WTC11 (cell line): ENCODE measurements around the gene NFIA. TPM values are rescaled to one million over a fixed set of nuclear protein-coding genes. Genes with fewer than 3 reads are reported as not detected.
A peak's percentile ranks its signal among the peaks of the same experiment; 100 is the strongest.

ENCODE experiments used
- ATAC-seq: fragments of 200-7000 bp; cut with Tn5 transposase; 2 replicates; pipeline ENCODE4 v1.10.0; 2021; ENCODE audit warnings: mild to moderate bottlenecking, moderate library complexity
- CTCF ChIA-PET: fragments of 300-600 bp; sonication (Branson Sonifier 250); formaldehyde crosslinking; loops from one replicate; lab custom pipeline; 2021; ENCODE audit warnings: antibody characterized with exemption; lab: Charles Lee
- POLR2A ChIA-PET: fragments of 350-600 bp; sonication (Branson Sonifier 250); formaldehyde crosslinking; loops from one replicate; lab custom pipeline; 2021; ENCODE audit warnings: antibody characterized with exemption; lab: Charles Lee
- DNase-seq: peaks from one replicate; pipeline ENCODE4 v3.0.0; 2021; ENCODE audit warnings: low spot score
- H3K27ac Mint-ChIP-seq: 2 replicates; pipeline ENCODE4 v1.8.0; 2021; ENCODE audit warnings: mixed read lengths
- H3K27me3 Mint-ChIP-seq: 2 replicates; pipeline ENCODE4 v1.8.0; 2021; ENCODE audit warnings: low read depth, mild to moderate bottlenecking, moderate library complexity, mixed read lengths
- H3K36me3 Mint-ChIP-seq: 2 replicates; pipeline ENCODE4 v1.8.0; 2021; ENCODE audit warnings: mixed read lengths
- H3K4me1 Mint-ChIP-seq: 2 replicates; pipeline ENCODE4 v1.8.0; 2022; ENCODE audit warnings: mixed read lengths
- H3K4me3 Mint-ChIP-seq: 2 replicates; pipeline ENCODE4 v1.8.0; 2021; ENCODE audit warnings: mild to moderate bottlenecking, moderate library complexity, mixed read lengths
- H3K9me3 Mint-ChIP-seq: 2 replicates; pipeline ENCODE4 v1.8.0; 2021; ENCODE audit warnings: mixed read lengths
- CDX4 ChIP-seq: fragments of 250-450 bp; sonication (Bioruptor Pico); IDR thresholded peaks from 2 replicates; pipeline ENCODE4 v1.9.0; 2021; ENCODE audit warnings: moderate library complexity, mild to moderate bottlenecking, inconsistent platforms, borderline replicate concordance
- CREB1 ChIP-seq: sonication (generic); formaldehyde crosslinking; IDR thresholded peaks from 2 replicates; pipeline ENCODE4 v1.8.0; 2023; ENCODE audit warnings: mild to moderate bottlenecking, missing genetic modification reagents
- FOXP1 ChIP-seq: sonication (generic); formaldehyde crosslinking; IDR thresholded peaks from 2 replicates; pipeline ENCODE4 v1.8.0; 2022; ENCODE audit warnings: missing genetic modification reagents, mild to moderate bottlenecking, moderate library complexity, borderline replicate concordance
- GRHL2 ChIP-seq: fragments of 250-450 bp; sonication (Bioruptor Pico); IDR thresholded peaks from 2 replicates; pipeline ENCODE4 v1.8.0; 2022; ENCODE audit warnings: mild to moderate bottlenecking, moderate library complexity; ENCODE audit not compliant: insufficient replicate concordance, severe bottlenecking
- HMGA2 ChIP-seq: fragments of 250-450 bp; sonication (Bioruptor Pico); IDR thresholded peaks from 2 replicates; pipeline ENCODE4 v1.4.0; 2021; ENCODE audit warnings: mild to moderate bottlenecking, moderate library complexity
- KAT7 ChIP-seq: sonication (generic); formaldehyde crosslinking; IDR thresholded peaks from 2 replicates; pipeline ENCODE4 v1.8.1; 2023; ENCODE audit warnings: missing genetic modification reagents, mild to moderate bottlenecking, borderline replicate concordance
- NR2C2 ChIP-seq: sonication (generic); formaldehyde crosslinking; IDR thresholded peaks from 2 replicates; pipeline ENCODE4 v1.8.0; 2022; ENCODE audit warnings: mild to moderate bottlenecking, missing genetic modification reagents
- OVOL2 ChIP-seq: fragments of 250-450 bp; sonication (Bioruptor Pico); IDR thresholded peaks from 2 replicates; pipeline ENCODE4 v1.9.0; 2021; ENCODE audit warnings: mild to moderate bottlenecking, borderline replicate concordance
- RORB ChIP-seq: fragments of 250-450 bp; sonication (Bioruptor Pico); IDR thresholded peaks from 2 replicates; pipeline ENCODE4 v1.9.0; 2021; ENCODE audit warnings: mild to moderate bottlenecking
- SMAD3 ChIP-seq: sonication (generic); formaldehyde crosslinking; IDR thresholded peaks from 2 replicates; pipeline ENCODE4 v1.8.0; 2022; ENCODE audit warnings: missing genetic modification reagents, mild to moderate bottlenecking, borderline replicate concordance
- SP1 ChIP-seq: sonication (generic); formaldehyde crosslinking; conservative IDR thresholded peaks from 2 replicates; pipeline ENCODE4 v1.8.1; 2022; ENCODE audit warnings: missing genetic modification reagents
- TCF7 ChIP-seq: sonication (generic); formaldehyde crosslinking; IDR thresholded peaks from 2 replicates; pipeline ENCODE4 v1.8.0; 2022; ENCODE audit warnings: mild to moderate bottlenecking, low read depth, missing genetic modification reagents, moderate library complexity
- TEAD4 ChIP-seq: sonication (generic); formaldehyde crosslinking; IDR thresholded peaks from 2 replicates; pipeline ENCODE4 v1.8.0; 2022; ENCODE audit warnings: mild to moderate bottlenecking, missing genetic modification reagents
- ZMAT4 ChIP-seq: fragments of 250-450 bp; sonication (Bioruptor Pico); IDR thresholded peaks from 2 replicates; pipeline ENCODE4 v1.9.0; 2021; ENCODE audit warnings: mild to moderate bottlenecking
- ZNF317 ChIP-seq: sonication (generic); formaldehyde crosslinking; IDR thresholded peaks from 2 replicates; pipeline ENCODE4 v1.8.1; 2023; ENCODE audit warnings: low read depth, mild to moderate bottlenecking, moderate library complexity, missing genetic modification reagents, borderline replicate concordance
- ZNF423 ChIP-seq: fragments of 250-450 bp; sonication (Bioruptor Pico); IDR thresholded peaks from 2 replicates; pipeline ENCODE4 v2.1.2; 2022; ENCODE audit warnings: mild to moderate bottlenecking, moderate library complexity
- total RNA-seq: library from RNA; stranded (reverse); gene quantifications from 3 replicates; pipeline ENCODE4 v1.2.3, GENCODE V29; 2021
- TF ChIP-seq, protein P1 (sequence below): sonication (generic); formaldehyde crosslinking; IDR thresholded peaks from 2 replicates; pipeline ENCODE4 v1.8.1; 2022; ENCODE audit warnings: low read depth, mild to moderate bottlenecking, moderate library complexity, missing genetic modification reagents, borderline replicate concordance
- TF ChIP-seq, protein P2 (sequence below): sonication (generic); formaldehyde crosslinking; IDR thresholded peaks from 2 replicates; pipeline ENCODE4 v1.8.1; 2023; ENCODE audit warnings: mild to moderate bottlenecking, missing genetic modification reagents
- TF ChIP-seq, protein P3 (sequence below): sonication (generic); formaldehyde crosslinking; IDR thresholded peaks from 2 replicates; pipeline ENCODE4 v1.8.0; 2023; ENCODE audit warnings: missing genetic modification reagents, mild to moderate bottlenecking, borderline replicate concordance

NFIA gene
- total RNA-seq, 1 experiment from 2014 or later: 16.7 TPM

DNA sequence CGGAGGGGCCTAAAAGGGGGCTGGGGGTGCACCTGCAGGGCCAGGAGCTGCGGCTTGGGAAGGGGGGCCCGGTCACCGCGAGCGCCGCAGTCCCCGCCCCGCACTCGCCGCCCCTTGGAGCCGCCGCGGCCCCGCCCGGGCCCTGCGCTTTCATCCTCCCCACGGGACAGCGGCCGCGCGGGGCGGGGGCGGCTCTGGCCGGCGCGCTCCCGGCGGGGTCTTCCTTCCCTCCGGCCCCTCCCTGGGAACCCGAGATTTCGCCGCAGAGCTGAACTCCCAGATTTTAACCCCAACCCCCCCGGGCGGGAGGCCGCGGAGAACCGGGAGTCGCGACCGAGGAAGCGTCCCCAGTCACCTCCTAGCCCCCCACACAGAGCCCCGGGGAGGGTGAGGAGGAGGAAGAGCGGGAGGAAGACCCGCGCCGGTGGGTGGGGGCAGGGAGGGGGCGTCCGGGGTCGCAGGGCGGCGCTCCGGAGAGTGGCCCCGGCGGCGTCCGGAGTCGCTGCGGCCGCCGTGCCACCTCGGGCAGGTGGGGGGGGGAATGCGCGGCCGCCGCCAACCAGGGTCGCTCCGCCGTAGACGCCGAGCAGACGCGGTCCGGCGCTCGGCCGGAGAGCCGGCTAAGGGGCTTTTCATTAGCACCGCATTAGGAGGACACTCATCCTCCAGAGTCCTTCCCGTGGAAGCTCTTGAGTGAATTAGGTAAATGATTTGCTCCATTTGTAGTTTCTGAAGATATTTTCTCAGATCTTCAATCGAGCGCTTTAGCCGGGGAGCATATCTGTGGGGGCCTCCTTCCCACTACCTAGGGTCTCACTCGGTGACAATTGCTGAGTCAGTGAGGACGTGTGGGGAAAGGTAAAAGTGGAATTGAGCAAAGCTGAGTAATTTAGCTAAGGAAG lies 31.6 kb upstream of the NFIA start:
- ChIA-PET CTCF (interaction anchor here (0.6 to 4.7 kb wide), 60 partner anchors 8 to 894 kb away, joined by 3 to 66 read pairs (median 4); partner anchors contain the start of gene NFIA), POLR2A (interaction anchor here (0.7 to 2.2 kb wide), 3 partner anchors 27 to 538 kb away, joined by 3 to 9 read pairs (median 3); no protein-coding TSS in a partner anchor)
- Mint-ChIP-seq H3K36me3 (no peaks in the 10 kb centered on the region), H3K4me3 (peak overlapping the region; percentile 80), H3K9me3 (no peaks in the 10 kb centered on the region), H3K27me3 (peaks cover 53% of the 10 kb centered on the region), H3K4me1 (peaks cover 44% of the 10 kb centered on the region), H3K27ac (no peak overlapping the region)
- ATAC-seq: peak; percentile 6
- peak; percentile 53 for DNase-seq
- TF ChIP-seq ZNF423 (no peak), GRHL2 (CRISPR knock-in tag) (no peak), ZMAT4 (CRISPR knock-in tag) (no peak), KAT7 (no peak), HMGA2 (CRISPR knock-in tag) (no peak), NR2C2 (CRISPR knock-in tag) (no peak), RORB (CRISPR knock-in tag) (no peak), ZNF317 (no peak)

DNA sequence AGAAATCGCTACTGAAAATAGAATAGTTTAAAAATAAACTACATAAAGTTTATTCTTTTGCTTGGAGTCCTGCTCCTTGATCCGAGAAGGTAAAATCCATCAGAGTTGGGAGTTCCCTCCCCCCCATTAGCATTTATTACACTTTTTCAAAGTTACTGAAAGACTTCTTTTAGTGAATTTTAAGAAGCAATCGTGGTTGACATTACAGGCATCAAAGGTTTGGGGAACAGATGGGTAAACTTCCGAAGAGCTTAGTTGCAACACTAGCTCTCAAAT lies 31.0 kb upstream of the NFIA start:
- ChIA-PET CTCF (interaction anchor here (1.5 to 4.7 kb wide), 3 partner anchors 27 to 496 kb away, joined by 3 to 66 read pairs (median 16); partner anchors contain the start of gene NFIA), POLR2A (interaction anchor here (2.2 kb wide), 1 partner anchor 27 kb away, joined by 9 read pairs; no protein-coding TSS in a partner anchor)
- peak overlapping the region; percentile 80 for H3K4me3 Mint-ChIP-seq
- no peak overlapping the region for H3K27ac Mint-ChIP-seq
- ATAC-seq (no peak), DNase-seq (no peak)
- TF ChIP-seq OVOL2 (no peak), CREB1 (no peak), ZNF423 (no peak), HMGA2 (CRISPR knock-in tag) (no peak)
- TF ChIP-seq, protein P1, sequence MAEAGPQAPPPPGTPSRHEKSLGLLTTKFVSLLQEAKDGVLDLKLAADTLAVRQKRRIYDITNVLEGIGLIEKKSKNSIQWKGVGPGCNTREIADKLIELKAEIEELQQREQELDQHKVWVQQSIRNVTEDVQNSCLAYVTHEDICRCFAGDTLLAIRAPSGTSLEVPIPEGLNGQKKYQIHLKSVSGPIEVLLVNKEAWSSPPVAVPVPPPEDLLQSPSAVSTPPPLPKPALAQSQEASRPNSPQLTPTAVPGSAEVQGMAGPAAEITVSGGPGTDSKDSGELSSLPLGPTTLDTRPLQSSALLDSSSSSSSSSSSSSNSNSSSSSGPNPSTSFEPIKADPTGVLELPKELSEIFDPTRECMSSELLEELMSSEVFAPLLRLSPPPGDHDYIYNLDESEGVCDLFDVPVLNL (CRISPR knock-in tag): no peak
- TF ChIP-seq, protein P2, sequence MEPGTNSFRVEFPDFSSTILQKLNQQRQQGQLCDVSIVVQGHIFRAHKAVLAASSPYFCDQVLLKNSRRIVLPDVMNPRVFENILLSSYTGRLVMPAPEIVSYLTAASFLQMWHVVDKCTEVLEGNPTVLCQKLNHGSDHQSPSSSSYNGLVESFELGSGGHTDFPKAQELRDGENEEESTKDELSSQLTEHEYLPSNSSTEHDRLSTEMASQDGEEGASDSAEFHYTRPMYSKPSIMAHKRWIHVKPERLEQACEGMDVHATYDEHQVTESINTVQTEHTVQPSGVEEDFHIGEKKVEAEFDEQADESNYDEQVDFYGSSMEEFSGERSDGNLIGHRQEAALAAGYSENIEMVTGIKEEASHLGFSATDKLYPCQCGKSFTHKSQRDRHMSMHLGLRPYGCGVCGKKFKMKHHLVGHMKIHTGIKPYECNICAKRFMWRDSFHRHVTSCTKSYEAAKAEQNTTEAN: no peak
- H3K27me3 Mint-ChIP-seq: peaks cover 59% of the 10 kb centered on the region
- peaks cover 50% of the 10 kb centered on the region for H3K4me1 Mint-ChIP-seq
- H3K9me3 Mint-ChIP-seq: no peaks in the 10 kb centered on the region
- H3K36me3 Mint-ChIP-seq: no peaks in the 10 kb centered on the region

DNA sequence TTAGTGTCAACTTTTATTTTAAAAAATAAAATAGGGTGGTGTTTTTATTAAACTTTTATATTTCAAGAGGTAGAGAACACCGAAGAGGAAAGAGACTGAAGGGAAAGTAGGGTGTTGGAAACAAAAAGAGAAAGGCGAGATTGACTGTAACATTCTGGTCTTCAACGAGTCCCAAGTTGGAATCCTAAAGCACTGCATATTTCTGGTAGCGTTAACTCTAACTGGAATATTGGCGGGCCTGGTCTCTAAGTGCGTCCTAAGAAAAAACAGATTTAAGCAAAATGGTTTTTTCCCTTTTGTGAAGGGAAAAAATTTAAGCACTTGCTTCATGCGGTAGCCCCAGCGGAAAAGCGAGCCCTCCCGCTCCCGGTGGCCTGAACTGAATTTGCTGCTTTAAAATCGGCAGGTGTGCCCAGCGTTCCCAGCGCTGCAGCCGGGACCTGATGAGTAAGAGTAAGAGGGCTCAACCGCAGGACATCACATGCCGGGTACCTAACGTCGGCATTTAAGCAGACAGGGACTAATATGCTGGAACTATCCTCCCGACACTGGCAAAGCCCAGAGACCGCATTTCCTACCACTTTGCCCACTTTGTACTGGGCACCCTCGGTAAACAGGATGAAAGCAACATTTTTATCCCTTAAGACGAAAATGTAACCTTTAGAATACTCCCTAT lies 30.5 kb upstream of the NFIA start:
- ChIA-PET CTCF (interaction anchor here (1.2 to 4.7 kb wide), 4 partner anchors 9 to 496 kb away, joined by 3 to 66 read pairs (median 10); no protein-coding TSS in a partner anchor), POLR2A (interaction anchor here (2.2 kb wide), 1 partner anchor 26 kb away, joined by 9 read pairs; no protein-coding TSS in a partner anchor)
- Mint-ChIP-seq H3K4me1 (peaks cover 54% of the 10 kb centered on the region), H3K9me3 (no peaks in the 10 kb centered on the region), H3K27me3 (peaks cover 64% of the 10 kb centered on the region), H3K27ac (no peak overlapping the region), H3K4me3 (peak overlapping the region; percentile 80), H3K36me3 (no peaks in the 10 kb centered on the region)
- TF ChIP-seq SP1 (CRISPR knock-in tag) (no peak), FOXP1 (CRISPR knock-in tag) (no peak), SMAD3 (CRISPR knock-in tag) (no peak), CDX4 (CRISPR knock-in tag) (no peak), TEAD4 (no peak), TCF7 (CRISPR knock-in tag) (no peak)
- TF ChIP-seq, protein P3, sequence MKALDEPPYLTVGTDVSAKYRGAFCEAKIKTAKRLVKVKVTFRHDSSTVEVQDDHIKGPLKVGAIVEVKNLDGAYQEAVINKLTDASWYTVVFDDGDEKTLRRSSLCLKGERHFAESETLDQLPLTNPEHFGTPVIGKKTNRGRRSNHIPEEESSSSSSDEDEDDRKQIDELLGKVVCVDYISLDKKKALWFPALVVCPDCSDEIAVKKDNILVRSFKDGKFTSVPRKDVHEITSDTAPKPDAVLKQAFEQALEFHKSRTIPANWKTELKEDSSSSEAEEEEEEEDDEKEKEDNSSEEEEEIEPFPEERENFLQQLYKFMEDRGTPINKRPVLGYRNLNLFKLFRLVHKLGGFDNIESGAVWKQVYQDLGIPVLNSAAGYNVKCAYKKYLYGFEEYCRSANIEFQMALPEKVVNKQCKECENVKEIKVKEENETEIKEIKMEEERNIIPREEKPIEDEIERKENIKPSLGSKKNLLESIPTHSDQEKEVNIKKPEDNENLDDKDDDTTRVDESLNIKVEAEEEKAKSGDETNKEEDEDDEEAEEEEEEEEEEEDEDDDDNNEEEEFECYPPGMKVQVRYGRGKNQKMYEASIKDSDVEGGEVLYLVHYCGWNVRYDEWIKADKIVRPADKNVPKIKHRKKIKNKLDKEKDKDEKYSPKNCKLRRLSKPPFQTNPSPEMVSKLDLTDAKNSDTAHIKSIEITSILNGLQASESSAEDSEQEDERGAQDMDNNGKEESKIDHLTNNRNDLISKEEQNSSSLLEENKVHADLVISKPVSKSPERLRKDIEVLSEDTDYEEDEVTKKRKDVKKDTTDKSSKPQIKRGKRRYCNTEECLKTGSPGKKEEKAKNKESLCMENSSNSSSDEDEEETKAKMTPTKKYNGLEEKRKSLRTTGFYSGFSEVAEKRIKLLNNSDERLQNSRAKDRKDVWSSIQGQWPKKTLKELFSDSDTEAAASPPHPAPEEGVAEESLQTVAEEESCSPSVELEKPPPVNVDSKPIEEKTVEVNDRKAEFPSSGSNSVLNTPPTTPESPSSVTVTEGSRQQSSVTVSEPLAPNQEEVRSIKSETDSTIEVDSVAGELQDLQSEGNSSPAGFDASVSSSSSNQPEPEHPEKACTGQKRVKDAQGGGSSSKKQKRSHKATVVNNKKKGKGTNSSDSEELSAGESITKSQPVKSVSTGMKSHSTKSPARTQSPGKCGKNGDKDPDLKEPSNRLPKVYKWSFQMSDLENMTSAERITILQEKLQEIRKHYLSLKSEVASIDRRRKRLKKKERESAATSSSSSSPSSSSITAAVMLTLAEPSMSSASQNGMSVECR (CRISPR knock-in tag): no peak
- peak; percentile 62 for DNase-seq
- ATAC-seq: no peak
